ENCODE results near the gene CACNB2.
"Not testable (repeated sequence)": the region's sequence is repeated elsewhere in the genome, so short reads cannot be mapped to it uniquely, and the experiment has no call there.

CACNB2 gene

DNA sequence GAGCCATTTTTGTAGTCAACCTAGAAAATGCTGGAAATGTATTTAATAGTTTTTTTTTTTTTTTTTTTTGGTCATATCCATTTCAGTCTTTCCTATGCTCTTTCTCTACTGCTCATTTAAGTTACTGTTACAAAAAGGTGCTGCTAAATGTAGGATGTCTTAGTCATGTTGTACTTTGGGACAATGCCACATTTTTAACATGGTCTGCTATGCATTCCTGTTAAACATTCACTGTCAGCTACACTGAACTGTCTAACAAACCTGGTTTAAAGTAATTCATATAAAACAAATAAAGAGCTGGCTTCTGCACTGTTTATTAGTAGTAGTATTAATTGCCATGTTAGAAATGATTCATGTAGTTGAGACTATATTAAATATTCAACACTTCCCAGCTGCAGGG lies 402.6 kb downstream of the CACNB2 start:
- Mint-ChIP-seq H3K27ac (no peak overlapping the region), H3K4me3 (no peak overlapping the region), H3K27me3 (no peaks in the 10 kb centered on the region), H3K4me1 (no peaks in the 10 kb centered on the region), H3K9me3 (no peaks in the 10 kb centered on the region), H3K36me3 (peaks cover 32% of the 10 kb centered on the region)
- no peak for ATAC-seq (ENCODE audit: low read depth)
- DNase-seq (ENCODE audit: low spot score in 2 of 2): no peak

DNA sequence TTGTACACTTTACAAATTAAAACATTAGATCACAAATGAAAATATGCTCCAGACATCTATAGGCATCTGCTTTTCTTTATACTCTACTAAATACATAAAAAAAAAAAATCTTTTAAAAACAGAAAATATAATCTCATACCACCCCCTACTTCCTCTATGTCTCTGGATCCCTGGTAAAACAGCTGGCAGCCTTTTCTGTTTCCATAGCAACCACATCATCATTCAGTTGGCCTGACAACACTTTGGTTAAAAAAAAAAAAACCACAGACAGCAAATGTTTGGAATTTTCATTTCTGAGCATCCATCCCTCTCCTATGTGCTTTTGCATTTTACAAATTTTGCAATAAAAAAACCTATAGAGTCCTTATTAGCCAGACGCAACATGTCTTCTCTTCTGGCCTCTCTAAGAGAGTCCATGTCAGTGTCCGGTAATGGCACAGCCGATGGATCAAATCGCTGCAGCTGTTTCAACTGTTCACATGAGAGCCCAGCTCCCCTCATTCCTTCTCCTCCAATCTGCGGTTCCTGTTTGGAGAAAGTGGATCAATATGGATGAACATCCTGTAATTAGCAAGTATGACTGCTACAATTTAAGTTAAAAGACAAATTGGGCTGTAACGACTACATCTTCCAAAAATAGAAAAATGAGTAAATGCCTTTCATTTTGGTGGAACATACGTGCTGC lies 405.5 kb downstream of the CACNB2 start:
- ATAC-seq (ENCODE audit: low read depth): no peak
- H3K9me3 Mint-ChIP-seq: no peaks in the 10 kb centered on the region
- no peak for DNase-seq (ENCODE audit: low spot score in 2 of 2)
- H3K4me3 Mint-ChIP-seq: no peak overlapping the region
- H3K27me3 Mint-ChIP-seq: no peaks in the 10 kb centered on the region
- no peaks in the 10 kb centered on the region for H3K4me1 Mint-ChIP-seq
- H3K36me3 Mint-ChIP-seq: peaks cover 25% of the 10 kb centered on the region
- no peak overlapping the region for H3K27ac Mint-ChIP-seq

DNA sequence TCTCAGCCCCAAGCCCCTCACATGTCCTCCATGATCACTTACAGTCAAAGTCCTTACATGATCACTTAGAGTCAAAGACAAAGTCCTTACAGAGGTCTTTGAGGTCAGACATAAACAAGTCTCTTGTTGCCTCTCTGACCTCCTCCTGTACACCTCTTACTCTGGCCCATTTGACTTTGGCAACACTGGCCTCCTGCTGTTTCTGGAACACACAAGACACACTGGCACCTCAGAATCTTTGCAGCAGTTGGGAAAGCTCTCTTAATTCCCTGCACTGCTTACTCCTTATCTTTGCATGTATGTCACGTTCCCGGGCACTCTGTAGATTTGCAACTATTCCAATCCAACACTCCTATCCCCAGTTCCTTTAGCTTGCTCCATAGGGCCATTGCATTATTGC lies 408.9 kb downstream of the CACNB2 start:
- no peak for ATAC-seq (ENCODE audit: low read depth)
- peaks cover 23% of the 10 kb centered on the region for H3K36me3 Mint-ChIP-seq
- no peak overlapping the region for H3K27ac Mint-ChIP-seq
- no peak overlapping the region for H3K4me3 Mint-ChIP-seq
- no peaks in the 10 kb centered on the region for H3K4me1 Mint-ChIP-seq
- no peaks in the 10 kb centered on the region for H3K27me3 Mint-ChIP-seq
- H3K9me3 Mint-ChIP-seq: no peaks in the 10 kb centered on the region
- DNase-seq (ENCODE audit: low spot score in 2 of 2): no peak

GRCh38 chr10:18551473-18551872 lies 411.2 kb downstream of the CACNB2 start:
- Mint-ChIP-seq H3K36me3 (peaks cover 17% of the 10 kb centered on the region), H3K4me3 (no peak overlapping the region), H3K9me3 (no peaks in the 10 kb centered on the region), H3K27ac (no peak overlapping the region), H3K27me3 (no peaks in the 10 kb centered on the region), H3K4me1 (no peaks in the 10 kb centered on the region)
- ATAC-seq (ENCODE audit: low read depth) (no peak), DNase-seq (ENCODE audit: low spot score in 2 of 2) (no peak)

- no peak for ATAC-seq (ENCODE audit: low read depth)
- peaks cover 8% of the 10 kb centered on the region for H3K36me3 Mint-ChIP-seq
- no peaks in the 10 kb centered on the region for H3K4me1 Mint-ChIP-seq
- H3K27ac Mint-ChIP-seq: no peak overlapping the region
- no peak overlapping the region for H3K4me3 Mint-ChIP-seq
- no peak for DNase-seq (ENCODE audit: low spot score in 2 of 2)
- H3K9me3 Mint-ChIP-seq: no peaks in the 10 kb centered on the region
- no peaks in the 10 kb centered on the region for H3K27me3 Mint-ChIP-seq
These were observed 414.3 kb downstream of the CACNB2 start for GRCh38 chr10:18554479-18554878.

DNA sequence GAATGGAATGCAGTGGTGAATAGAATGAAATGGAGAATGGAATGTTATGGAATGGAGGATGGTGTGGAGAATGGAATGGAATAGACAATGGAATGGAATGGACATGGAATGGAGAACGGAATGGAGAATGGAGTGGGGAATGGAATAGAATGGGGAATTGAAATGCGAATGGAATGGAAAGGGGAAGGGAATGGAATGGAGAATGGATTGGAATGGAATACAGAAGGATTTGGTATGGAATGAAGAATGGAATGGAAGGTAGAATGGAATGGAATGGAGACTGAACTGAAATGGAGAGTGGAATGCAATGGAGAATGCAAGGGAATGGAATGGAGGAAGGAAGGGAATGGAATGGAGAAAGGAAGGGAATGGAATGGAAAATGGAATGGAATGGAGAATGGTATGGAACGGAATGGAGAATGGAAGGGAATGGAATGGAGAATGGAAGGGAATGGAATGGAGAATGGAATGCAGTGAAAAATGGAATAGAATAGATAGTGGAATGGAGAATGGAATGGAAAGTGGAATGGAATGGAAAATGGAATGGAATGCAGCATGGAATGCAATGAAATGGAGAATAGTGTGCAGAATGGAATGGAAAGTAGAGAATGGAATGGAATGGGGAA lies 416.4 kb downstream of the CACNB2 start:
- Mint-ChIP-seq H3K27ac (no peak overlapping the region), H3K4me3 (no peak overlapping the region), H3K27me3 (no peaks in the 10 kb centered on the region), H3K36me3 (peaks cover under 1% of the 10 kb centered on the region), H3K9me3 (no peaks in the 10 kb centered on the region), H3K4me1 (no peaks in the 10 kb centered on the region)
- ATAC-seq (ENCODE audit: low read depth) (no peak), DNase-seq (ENCODE audit: low spot score in 2 of 2) (no peak)

DNA sequence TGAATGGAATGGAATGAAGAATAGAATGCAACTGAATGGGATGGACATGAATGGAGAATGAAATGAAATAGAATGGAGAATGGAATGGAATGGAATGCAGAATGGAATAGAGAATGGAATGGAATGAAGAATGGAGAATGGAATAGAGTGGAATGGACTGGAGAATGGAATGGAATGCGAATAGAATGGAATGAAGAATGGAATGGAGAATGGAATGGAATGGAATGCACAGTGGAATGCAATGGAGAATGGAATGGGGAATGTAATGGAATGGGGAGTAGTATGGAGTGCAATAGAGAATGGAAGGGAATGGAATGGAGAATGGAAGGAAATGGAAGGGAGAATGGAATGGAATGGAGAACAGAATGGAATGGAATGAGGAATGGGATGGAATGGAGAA lies 417.7 kb downstream of the CACNB2 start:
- no peaks in the 10 kb centered on the region for H3K36me3 Mint-ChIP-seq
- H3K4me1 Mint-ChIP-seq: no peaks in the 10 kb centered on the region
- ATAC-seq (ENCODE audit: low read depth): no peak
- H3K27ac Mint-ChIP-seq: no peak overlapping the region
- H3K9me3 Mint-ChIP-seq: no peaks in the 10 kb centered on the region
- no peak overlapping the region for H3K4me3 Mint-ChIP-seq
- H3K27me3 Mint-ChIP-seq: no peaks in the 10 kb centered on the region
- DNase-seq (ENCODE audit: low spot score in 2 of 2): no peak

- H3K27me3 Mint-ChIP-seq: no peaks in the 10 kb centered on the region
- no peak for ATAC-seq (ENCODE audit: low read depth)
- no peaks in the 10 kb centered on the region for H3K4me1 Mint-ChIP-seq
- H3K9me3 Mint-ChIP-seq: no peaks in the 10 kb centered on the region
- DNase-seq (ENCODE audit: low spot score in 2 of 2): no peak
- no peaks in the 10 kb centered on the region for H3K36me3 Mint-ChIP-seq
- no peak overlapping the region for H3K27ac Mint-ChIP-seq
- H3K4me3 Mint-ChIP-seq: no peak overlapping the region
These were observed 421.8 kb downstream of the CACNB2 start for GRCh38 chr10:18561861-18562551.

DNA sequence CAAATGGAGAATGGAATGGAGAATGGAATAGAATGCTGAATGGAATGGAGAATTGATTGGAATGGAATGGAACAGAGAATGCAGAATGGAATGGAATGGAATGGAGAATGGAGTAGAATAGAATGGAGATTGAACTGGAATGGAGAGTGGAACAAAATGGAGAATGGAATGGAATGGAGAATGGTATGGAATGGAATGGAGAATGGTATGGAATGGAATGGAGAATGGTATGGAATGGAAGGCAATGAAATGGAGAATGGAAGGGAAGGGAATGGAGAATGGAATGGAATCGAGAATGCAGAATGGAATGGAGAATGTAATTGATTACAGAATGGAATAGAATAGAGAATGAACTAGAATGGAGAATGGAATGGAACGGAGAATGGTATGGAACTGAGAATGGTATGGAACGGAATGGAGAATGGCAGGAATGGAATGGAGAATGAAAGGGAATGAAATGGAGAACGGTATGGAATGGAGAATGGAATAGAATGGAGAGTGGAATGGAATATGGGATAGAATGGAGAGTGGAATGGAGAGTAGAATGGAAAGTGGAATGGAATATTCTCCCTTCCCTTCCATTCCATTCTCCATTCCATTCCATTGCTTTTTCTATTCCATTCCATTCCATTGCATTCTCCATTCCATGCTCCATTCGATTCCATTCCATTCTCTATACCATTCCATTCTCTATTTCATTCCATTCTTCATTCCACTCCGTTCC lies 422.9 kb downstream of the CACNB2 start:
- Mint-ChIP-seq H3K27ac (no peak overlapping the region), H3K36me3 (no peaks in the 10 kb centered on the region), H3K9me3 (no peaks in the 10 kb centered on the region), H3K4me3 (no peak overlapping the region), H3K27me3 (no peaks in the 10 kb centered on the region), H3K4me1 (no peaks in the 10 kb centered on the region)
- DNase-seq (ENCODE audit: low spot score in 2 of 2) (no peak), ATAC-seq (ENCODE audit: low read depth) (no peak)

DNA sequence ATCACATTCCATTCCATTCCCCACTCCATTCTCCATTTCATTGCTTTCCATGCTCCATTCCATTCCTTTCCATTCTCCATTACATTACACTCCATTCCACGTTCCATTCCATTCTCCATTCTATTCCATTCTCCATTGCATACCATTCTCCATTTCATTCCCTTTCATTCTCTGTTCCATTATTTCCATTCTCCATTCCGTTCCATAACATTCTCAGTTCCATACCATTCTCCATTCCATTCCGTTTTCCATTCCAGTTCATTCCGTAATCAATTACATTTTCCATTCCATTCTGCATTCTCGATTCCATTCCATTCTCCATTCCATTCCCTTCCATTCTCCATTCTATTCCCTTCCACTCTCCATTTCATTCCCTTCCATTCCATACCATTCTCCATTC lies 424.8 kb downstream of the CACNB2 start:
- no peaks in the 10 kb centered on the region for H3K9me3 Mint-ChIP-seq
- no peak overlapping the region for H3K27ac Mint-ChIP-seq
- H3K27me3 Mint-ChIP-seq: no peaks in the 10 kb centered on the region
- no peaks in the 10 kb centered on the region for H3K36me3 Mint-ChIP-seq
- DNase-seq (ENCODE audit: low spot score in 2 of 2): no peak
- H3K4me1 Mint-ChIP-seq: no peaks in the 10 kb centered on the region
- no peak overlapping the region for H3K4me3 Mint-ChIP-seq
- ATAC-seq (ENCODE audit: low read depth): no peak

GRCh38 chr10:18566177-18566576 lies 426.0 kb downstream of the CACNB2 start:
- Mint-ChIP-seq H3K36me3 (no peaks in the 10 kb centered on the region), H3K27me3 (no peaks in the 10 kb centered on the region), H3K27ac (no peak overlapping the region), H3K4me1 (no peaks in the 10 kb centered on the region), H3K9me3 (no peaks in the 10 kb centered on the region), H3K4me3 (no peak overlapping the region)
- DNase-seq (ENCODE audit: low spot score in 2 of 2) (no peak), ATAC-seq (ENCODE audit: low read depth) (no peak)

GRCh38 chr10:18567343-18567856 lies 427.2 kb downstream of the CACNB2 start:
- no peak overlapping the region for H3K27ac Mint-ChIP-seq

GRCh38 chr10:18570386-18570785 lies 430.2 kb downstream of the CACNB2 start:
- not testable (repeated sequence) for H3K27ac Mint-ChIP-seq; H3K9me3 Mint-ChIP-seq; H3K36me3 Mint-ChIP-seq; DNase-seq (ENCODE audit: low spot score in 2 of 2); ATAC-seq (ENCODE audit: low read depth); H3K4me3 Mint-ChIP-seq; H3K27me3 Mint-ChIP-seq; H3K4me1 Mint-ChIP-seq

More at GRCh38 chr10:18567343-18567856, 427.2 kb downstream of the CACNB2 start:
- Mint-ChIP-seq H3K4me3 (no peak overlapping the region), H3K9me3 (no peaks in the 10 kb centered on the region), H3K4me1 (no peaks in the 10 kb centered on the region), H3K36me3 (no peaks in the 10 kb centered on the region), H3K27me3 (no peaks in the 10 kb centered on the region)
- ATAC-seq (ENCODE audit: low read depth): no peak
- no peak for DNase-seq (ENCODE audit: low spot score in 2 of 2)

- H3K4me1 Mint-ChIP-seq: no peaks in the 10 kb centered on the region
- H3K4me3 Mint-ChIP-seq: no peak overlapping the region
- H3K27me3 Mint-ChIP-seq: no peaks in the 10 kb centered on the region
- no peak overlapping the region for H3K27ac Mint-ChIP-seq
- H3K9me3 Mint-ChIP-seq: peaks cover 1% of the 10 kb centered on the region
- H3K36me3 Mint-ChIP-seq: peaks cover 5% of the 10 kb centered on the region
- no peak for ATAC-seq (ENCODE audit: low read depth)
- no peak for DNase-seq (ENCODE audit: low spot score in 2 of 2)
These were observed 430.9 kb downstream of the CACNB2 start for GRCh38 chr10:18571076-18571475.

Data from memory B cell (primary cell).